IMR-90 (cell line): ENCODE measurements around the gene POU2F2. TPM values are rescaled to one million over a fixed set of nuclear protein-coding genes. Genes with fewer than 3 reads are reported as not detected.

Experiments
- ATAC-seq: fragments of 200-7000 bp; cut with Tn5 transposase; 2 replicates; pipeline ENCODE4 v1.9.1; 2020; ENCODE audit warnings: low read depth, mild to moderate bottlenecking, moderate library complexity
- BruUV-seq: library from RNA; stranded (reverse); fragments of 400-500 nt; replicated peaks from 2 replicates; lab custom pipeline; 2021; lab: Mats Ljungman, UMichigan
- CTCF ChIA-PET: fragments of 300-600 bp; formaldehyde crosslinking; extraction: SDS; loops from one replicate; lab custom pipeline; 2021; ENCODE audit warnings: antibody characterized with exemption; lab: Yijun Ruan, JAX
- POLR2A ChIA-PET: fragments of 300-600 bp; sonication (Branson Sonifier 250); formaldehyde crosslinking; loops from one replicate; lab custom pipeline; 2022; ENCODE audit warnings: antibody characterized with exemption; ENCODE audit not compliant: unreplicated experiment; lab: Charles Lee
- DNase-seq: peaks from one replicate; pipeline ENCODE4 v3.0.0; 2013
- H2AFZ ChIP-seq: replicated peaks from 2 replicates; pipeline ENCODE3; 2013; ENCODE audit warnings: low read length, mild to moderate bottlenecking; ENCODE audit not compliant: poor library complexity
- H2AK5ac ChIP-seq: 2 replicates; pipeline ENCODE4 v1.6.1; 2013; ENCODE audit warnings: low read depth, low read length, inconsistent platforms
- H2AK9ac ChIP-seq: replicated peaks from 2 replicates; pipeline ENCODE3; 2013; ENCODE audit warnings: mild to moderate bottlenecking, low read depth, low read length, moderate library complexity; ENCODE audit not compliant: poor library complexity
- H2BK120ac ChIP-seq: 2 replicates; pipeline ENCODE4 v1.6.1; 2013; ENCODE audit warnings: low read depth, low read length, inconsistent platforms
- H2BK15ac ChIP-seq: 3 replicates; pipeline ENCODE4 v1.6.1; 2013; ENCODE audit warnings: low read depth, low read length, inconsistent platforms
- H2BK20ac ChIP-seq: 2 replicates; pipeline ENCODE4 v1.6.1; 2013; ENCODE audit warnings: low read depth, mild to moderate bottlenecking, inconsistent platforms, low read length, moderate library complexity
- H2BK5ac ChIP-seq: 2 replicates; pipeline ENCODE4 v1.6.1; 2013; ENCODE audit warnings: mild to moderate bottlenecking, low read depth, low read length, inconsistent platforms; ENCODE audit not compliant: poor library complexity, severe bottlenecking
- H3K14ac ChIP-seq: replicated peaks from 2 replicates; pipeline ENCODE4 v1.6.1; 2013; ENCODE audit warnings: low read depth, low read length, inconsistent platforms
- H3K18ac ChIP-seq: 2 replicates; pipeline ENCODE4 v1.6.1; 2013; ENCODE audit warnings: low read depth, low read length, control low read depth
- H3K23ac ChIP-seq: 2 replicates; pipeline ENCODE4 v1.6.1; 2013; ENCODE audit warnings: low read depth, low read length, inconsistent platforms
- H3K27ac ChIP-seq: 2 replicates; pipeline ENCODE4 v1.5.1; 2013; ENCODE audit warnings: mild to moderate bottlenecking, control low read depth, low read length; ENCODE audit not compliant: insufficient read depth
- H3K27me3 ChIP-seq: 2 replicates; pipeline ENCODE4 v1.6.1; 2013; ENCODE audit warnings: low read length; ENCODE audit not compliant: control insufficient read depth, insufficient read depth
- H3K36me3 ChIP-seq: 2 replicates; pipeline ENCODE4 v1.6.1; 2013; ENCODE audit warnings: low read length, mixed read lengths; ENCODE audit not compliant: control insufficient read depth, insufficient read depth
- H3K4ac ChIP-seq: 2 replicates; pipeline ENCODE4 v1.6.1; 2013; ENCODE audit warnings: low read depth, low read length, inconsistent platforms
- H3K4me1 ChIP-seq: 2 replicates; pipeline ENCODE4 v1.6.1; 2013; ENCODE audit warnings: low read length, mixed read lengths; ENCODE audit not compliant: control insufficient read depth, insufficient read depth
- H3K4me2 ChIP-seq: 2 replicates; pipeline ENCODE4 v1.6.1; 2013; ENCODE audit warnings: low read depth, mild to moderate bottlenecking, control low read depth, low read length, moderate library complexity
- H3K4me3 ChIP-seq: 2 replicates; pipeline ENCODE4 v1.5.1; 2013; ENCODE audit warnings: low read depth, mild to moderate bottlenecking, control low read depth, low read length, moderate library complexity; ENCODE audit not compliant: insufficient read depth
- H3K56ac ChIP-seq: 2 replicates; pipeline ENCODE4 v1.6.1; 2013; ENCODE audit warnings: low read length, inconsistent platforms; ENCODE audit not compliant: insufficient read depth; ENCODE audit errors: extremely low read depth
- H3K79me1 ChIP-seq, 2 experiments: 2 replicates each; pipeline ENCODE4 v1.6.1; 2013; ENCODE audit warnings: low read length in 2 of 2, inconsistent platforms in 1 of 2, low read depth in 1 of 2
- H3K9ac ChIP-seq: 2 replicates; pipeline ENCODE4 v1.6.1; 2013; ENCODE audit warnings: low read depth, low read length, control low read depth
- H3K9me1 ChIP-seq: 2 replicates; pipeline ENCODE4 v1.6.1; 2013; ENCODE audit warnings: low read length, inconsistent platforms; ENCODE audit not compliant: insufficient read depth
- H3K9me3 ChIP-seq: 2 replicates; pipeline ENCODE4 v1.6.1; 2013; ENCODE audit warnings: low read length; ENCODE audit not compliant: control insufficient read depth, insufficient read depth
- H4K20me1 ChIP-seq: 2 replicates; pipeline ENCODE4 v1.6.1; 2013; ENCODE audit warnings: low read length, inconsistent platforms; ENCODE audit not compliant: insufficient read depth
- H4K5ac ChIP-seq: 2 replicates; pipeline ENCODE4 v1.6.1; 2013; ENCODE audit warnings: mild to moderate bottlenecking, low read depth, low read length, control low read depth
- H4K8ac ChIP-seq, 2 experiments: 2 replicates each; pipeline ENCODE4 v1.6.1; 2013; ENCODE audit warnings: low read depth in 2 of 2, low read length in 2 of 2, control low read depth in 1 of 2, inconsistent platforms in 1 of 2
- H4K91ac ChIP-seq: 2 replicates; pipeline ENCODE4 v1.6.1; 2013; ENCODE audit warnings: low read depth, low read length, inconsistent platforms; ENCODE audit not compliant: insufficient read depth
- BHLHE40 ChIP-seq: fragments of 150-350 bp; IDR thresholded peaks from 2 replicates; pipeline ENCODE4 v1.6.1; 2016; ENCODE audit warnings: mild to moderate bottlenecking, low read depth, low read length
- CEBPB ChIP-seq: IDR thresholded peaks from 2 replicates; pipeline ENCODE4 v1.6.1; 2012; ENCODE audit warnings: low read depth, low read length, improper control_type of control experiment
- CHD1 ChIP-seq: IDR thresholded peaks from 2 replicates; pipeline ENCODE4 v1.6.1; 2012; ENCODE audit warnings: low read depth, low read length, improper control_type of control experiment
- CTCF ChIP-seq: conservative IDR thresholded peaks from 2 replicates; pipeline ENCODE4 v1.5.1; 2012; ENCODE audit warnings: mild to moderate bottlenecking, low read depth, low read length, improper control_type of control experiment
- MAFK ChIP-seq: IDR thresholded peaks from 2 replicates; pipeline ENCODE4 v1.6.1; 2012; ENCODE audit warnings: low read depth, low read length, improper control_type of control experiment
- MAZ ChIP-seq: IDR thresholded peaks from 2 replicates; pipeline ENCODE4 v1.6.1; 2012; ENCODE audit warnings: low read depth, mild to moderate bottlenecking, low read length, improper control_type of control experiment, moderate library complexity, borderline replicate concordance
- MXI1 ChIP-seq: IDR thresholded peaks from 2 replicates; pipeline ENCODE4 v1.6.1; 2012; ENCODE audit warnings: low read depth, mild to moderate bottlenecking, low read length, moderate library complexity, borderline replicate concordance
- NFE2L2 ChIP-seq: fragments of 150-350 bp; IDR thresholded peaks from 2 replicates; pipeline ENCODE4 v1.6.1; 2016; ENCODE audit warnings: low read depth, mild to moderate bottlenecking, low read length
- RAD21 ChIP-seq: IDR thresholded peaks from 2 replicates; pipeline ENCODE4 v1.6.1; 2012; ENCODE audit warnings: low read length, improper control_type of control experiment
- RCOR1 ChIP-seq: IDR thresholded peaks from 2 replicates; pipeline ENCODE4 v1.6.1; 2012; ENCODE audit warnings: mild to moderate bottlenecking, low read length, improper control_type of control experiment; ENCODE audit not compliant: insufficient replicate concordance
- USF2 ChIP-seq: fragments of 150-350 bp; IDR thresholded peaks from 2 replicates; pipeline ENCODE4 v1.6.1; 2017; ENCODE audit warnings: mild to moderate bottlenecking, antibody characterized with exemption, low read length, low read depth
- WGBS, 2 experiments: methylation state at CpG; one replicate each; pipeline versions ENCODE4 v1.1.5 to v1.1.7; 2013; ENCODE audit warnings: missing lambda C conversion rate in 2 of 2; ENCODE audit not compliant: insufficient read length in 1 of 2; ENCODE audit errors: extremely low coverage in 2 of 2; 5-methylcytosine and 5-hydroxymethylcytosine counted together
- dilution Hi-C: fragments of 300-500 bp; cut with HindIII; formaldehyde crosslinking; loops from one replicate; pipeline ENCODE4 v1.14.3; 2018; ENCODE audit warnings: low sequenced_read_pairs; ENCODE audit not compliant: unreplicated experiment
- in situ Hi-C: fragments of 300-500 bp; cut with MboI; formaldehyde crosslinking; loops from 3 replicates; pipeline ENCODE4 v1.14.3; 2019; ENCODE audit warnings: low sequenced_read_pairs, inconsistent platforms, mixed read lengths
- intact Hi-C: fragments of 100-400 bp; cut with micrococcal nuclease; formaldehyde crosslinking; loops from 2 replicates; pipeline ENCODE4 v1.10.0; 2022
- polyA plus RNA-seq, 3 experiments: library from polyadenylated mRNA; depleted of rRNA; stranded (reverse); fragments of >200 nt; gene quantifications; 2 replicates each; pipeline ENCODE4 v1.2.3, GENCODE V29; 2012; ENCODE audit warnings: low replicate concordance in 1 of 3
- total RNA-seq: library from RNA; depleted of rRNA; stranded (reverse); fragments of >200 nt; gene quantifications from 2 replicates; pipeline ENCODE4 v1.2.3, GENCODE V29; 2012

Gene POU2F2
- total and polyA plus RNA-seq, 2 of the 4 experiments (the other 2 are of a cell fraction): 0.54 to 5.0 TPM

GRCh38 chr19:42053037-42053935 lies 79.0 kb downstream of the POU2F2 start:
- in situ Hi-C loops (no loop called here), intact Hi-C loops (no loop called here), dilution Hi-C loops (no loop called here)
- H2BK120ac ChIP-seq: no peak overlapping the region
- H3K27ac ChIP-seq: no peak overlapping the region
- H3K79me1 ChIP-seq: no peaks in the 10 kb centered on the region
- no peak overlapping the region for H3K18ac ChIP-seq
- no peak overlapping the region for H2BK15ac ChIP-seq
- H3K4me2 ChIP-seq: no peak overlapping the region
- H3K9me3 ChIP-seq: no peaks in the 10 kb centered on the region
- no peaks in the 10 kb centered on the region for H3K4me1 ChIP-seq
- no peak overlapping the region for H3K23ac ChIP-seq
- no peaks in the 10 kb centered on the region for H3K36me3 ChIP-seq
- WGBS, 2 experiments: 100% methylated on average over 1 of the region's 17 CpGs; no CpG with 5 or more reads in 1 of the 2 experiments
- ATAC-seq (no peak), DNase-seq (no peak)
- no peak overlapping the region for H3K56ac ChIP-seq
- H4K8ac ChIP-seq: no peak overlapping the region
- H3K4me3 ChIP-seq: no peak overlapping the region
- H2BK5ac ChIP-seq: no peak overlapping the region
- H4K20me1 ChIP-seq: no peaks in the 10 kb centered on the region
- ChIA-PET CTCF (no interaction called here), POLR2A (no interaction called here)
- no peak overlapping the region for H2AK5ac ChIP-seq
- no peak overlapping the region for H2AFZ ChIP-seq
- no peak overlapping the region for H2BK20ac ChIP-seq
- H3K14ac ChIP-seq: no peak overlapping the region
- H3K27me3 ChIP-seq: peaks cover 42% of the 10 kb centered on the region
- no peaks in the 10 kb centered on the region for H3K9me1 ChIP-seq
- TF ChIP-seq USF2 (no peak), CHD1 (no peak), RCOR1 (no peak), BHLHE40 (no peak), NFE2L2 (no peak), RAD21 (no peak), CTCF (no peak), CEBPB (no peak), MAFK (no peak), MAZ (no peak), MXI1 (no peak)
- no peak overlapping the region for H4K91ac ChIP-seq
- no peak overlapping the region for H3K4ac ChIP-seq
- no peak overlapping the region for H3K9ac ChIP-seq
- H2AK9ac ChIP-seq: no peak overlapping the region
- BruUV-seq: no TSS peak
- H4K5ac ChIP-seq: no peak overlapping the region
